Glomerular visceral epithelial cell (primary cell): ENCODE results near the gene TKTL1.

ENCODE experiments used
- DNase-seq: peaks from one replicate; pipeline ENCODE4 v3.0.0-alpha.2; 2016; ENCODE audit errors: extremely low spot score

The TKTL1 gene

GRCh38 chrX:154362085-154362742, 66.6 kb downstream of the TKTL1 start:
- no peak for DNase-seq

- no peak for DNase-seq
Observed at GRCh38 chrX:154363706-154364439, 68.3 kb downstream of the TKTL1 start.

- no peak for DNase-seq
Observed at GRCh38 chrX:154365052-154365600, 69.5 kb downstream of the TKTL1 start.

- DNase-seq: no peak
Observed at GRCh38 chrX:154365997-154366665, 70.5 kb downstream of the TKTL1 start.

- DNase-seq: no peak
Observed at GRCh38 chrX:154366666-154367055, 71.1 kb downstream of the TKTL1 start.

- no peak for DNase-seq
Observed at GRCh38 chrX:154367474-154368308, 72.1 kb downstream of the TKTL1 start.

GRCh38 chrX:154368630-154369448, 73.2 kb downstream of the TKTL1 start:
- DNase-seq: peak; percentile 94

GRCh38 chrX:154369449-154370299, 74.1 kb downstream of the TKTL1 start:
- DNase-seq: peak; percentile 95

GRCh38 chrX:154370300-154371016, 74.9 kb downstream of the TKTL1 start:
- no peak for DNase-seq

- peak; percentile 95 for DNase-seq
Observed at GRCh38 chrX:154371017-154371788, 75.6 kb downstream of the TKTL1 start.

GRCh38 chrX:154371789-154372300, 76.2 kb downstream of the TKTL1 start:
- DNase-seq: no peak

GRCh38 chrX:154372612-154373022, 77.0 kb downstream of the TKTL1 start:
- DNase-seq: peak; percentile 87

GRCh38 chrX:154373340-154374306, 78.0 kb downstream of the TKTL1 start:
- peak; percentile 84 for DNase-seq

GRCh38 chrX:154374313-154375155, 78.9 kb downstream of the TKTL1 start, which contains the start of gene FLNA:
FLNA (minus strand) TSS chrX:154374634; CDS start chrX:154371245, 3,389 bp downstream.
- DNase-seq: peak; percentile 66

- DNase-seq: no peak
Observed at GRCh38 chrX:154375156-154375504, 79.5 kb downstream of the TKTL1 start.

- no peak for DNase-seq
Observed at GRCh38 chrX:154376774-154377173, 81.2 kb downstream of the TKTL1 start.
